Mesothelial cell of epicardium (in vitro differentiated cells): ENCODE data around the gene C1QL3. TPM values are rescaled to one million over a fixed set of nuclear protein-coding genes. Genes with fewer than 3 reads are reported as not detected.
A peak's percentile ranks its signal among the peaks of the same experiment; 100 is the strongest.

Experiments used
- DNase-seq, 2 experiments: peaks; one replicate each; pipeline ENCODE4 v3.0.0; 2021; ENCODE audit warnings: low spot score in 2 of 2; ENCODE audit not compliant: unreplicated experiment in 2 of 2
- H3K27ac Mint-ChIP-seq: 2 replicates; pipeline ENCODE4 v1.8.0; 2021; ENCODE audit warnings: mixed read lengths
- H3K27me3 Mint-ChIP-seq: 2 replicates; pipeline ENCODE4 v1.8.0; 2021; ENCODE audit warnings: low read depth, mixed read lengths
- H3K36me3 Mint-ChIP-seq: 2 replicates; pipeline ENCODE4 v1.8.0; 2021; ENCODE audit warnings: mixed read lengths
- H3K4me1 Mint-ChIP-seq: 2 replicates; pipeline ENCODE4 v1.8.0; 2021; ENCODE audit warnings: mixed read lengths
- H3K4me3 Mint-ChIP-seq: 2 replicates; pipeline ENCODE4 v1.8.0; 2021; ENCODE audit warnings: mild to moderate bottlenecking, moderate library complexity, mixed read lengths
- H3K9me3 Mint-ChIP-seq: 2 replicates; pipeline ENCODE4 v1.8.0; 2021; ENCODE audit warnings: mixed read lengths
- total RNA-seq: library from RNA; stranded (reverse); gene quantifications from 3 replicates; pipeline ENCODE4 v1.2.1, GENCODE V29; 2021
- TF ChIP-seq, protein P1 (sequence below): fragments of 200-600 bp; sonication (generic); IDR thresholded peaks from one replicate; pipeline ENCODE4 v1.5.0; 2021; ENCODE audit warnings: antibody characterized with exemption; ENCODE audit not compliant: unreplicated experiment

The C1QL3 gene
- total RNA-seq, 1 donor from 2014 or later = not detected

DNA sequence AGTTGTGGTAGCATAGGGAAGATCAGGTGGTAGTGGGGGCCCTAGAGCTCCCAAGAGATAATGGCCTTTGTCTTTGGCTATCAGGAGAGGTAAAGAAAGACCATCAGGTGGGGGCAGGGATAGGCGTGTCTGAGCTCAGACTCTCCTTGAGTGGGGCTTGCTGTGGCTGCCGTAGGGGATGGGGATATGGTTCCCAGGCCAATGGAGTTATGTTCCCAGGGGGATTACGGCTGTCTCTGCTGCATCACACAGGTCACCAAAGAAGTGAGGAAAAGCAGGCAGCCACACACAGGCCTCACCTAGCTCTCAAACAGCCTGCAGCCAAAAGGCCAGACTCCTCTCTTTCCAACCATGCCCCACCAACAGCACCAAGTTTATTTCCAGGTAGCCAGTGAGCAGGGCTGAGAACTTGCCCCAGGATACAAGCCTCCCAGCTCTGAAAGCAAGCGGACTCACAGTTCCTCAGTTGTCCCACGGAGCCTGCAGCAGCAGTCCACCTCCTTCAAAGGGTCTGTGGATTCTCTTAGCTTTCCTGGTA, 37.6 kb upstream of the C1QL3 start:
- H3K27ac Mint-ChIP-seq = no peak overlapping the region
- no peaks in the 10 kb centered on the region for H3K4me1 Mint-ChIP-seq
- DNase-seq = no peak

DNA sequence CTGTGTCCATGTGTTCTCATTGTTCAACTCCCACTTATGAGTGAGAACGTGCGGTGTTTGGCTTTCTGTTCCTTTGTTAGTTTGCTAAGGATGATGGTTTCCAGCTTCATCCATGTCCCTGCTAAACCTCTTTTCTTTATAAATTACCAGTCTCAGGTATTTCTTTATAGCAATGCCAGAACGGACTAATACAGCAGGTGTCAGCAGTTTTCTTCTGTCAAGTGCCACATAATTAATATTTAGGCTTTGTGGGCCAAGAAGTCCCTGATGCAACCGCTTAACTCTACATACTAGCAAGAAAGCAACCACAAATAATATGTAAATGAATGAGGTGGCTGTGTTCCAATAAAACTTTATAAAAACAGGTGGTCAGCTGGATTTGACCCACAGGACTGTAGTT, 26.3 kb upstream of the C1QL3 start:
- Mint-ChIP-seq H3K4me1 (no peaks in the 10 kb centered on the region), H3K36me3 (no peaks in the 10 kb centered on the region)
- no peak for DNase-seq

More for the DNA sequence above, 37.6 kb upstream of the C1QL3 start:
- Mint-ChIP-seq H3K4me3 (no peak overlapping the region), H3K36me3 (no peaks in the 10 kb centered on the region), H3K27me3 (peaks cover 18% of the 10 kb centered on the region), H3K9me3 (peaks cover 23% of the 10 kb centered on the region)
- TF ChIP-seq, protein P1, sequence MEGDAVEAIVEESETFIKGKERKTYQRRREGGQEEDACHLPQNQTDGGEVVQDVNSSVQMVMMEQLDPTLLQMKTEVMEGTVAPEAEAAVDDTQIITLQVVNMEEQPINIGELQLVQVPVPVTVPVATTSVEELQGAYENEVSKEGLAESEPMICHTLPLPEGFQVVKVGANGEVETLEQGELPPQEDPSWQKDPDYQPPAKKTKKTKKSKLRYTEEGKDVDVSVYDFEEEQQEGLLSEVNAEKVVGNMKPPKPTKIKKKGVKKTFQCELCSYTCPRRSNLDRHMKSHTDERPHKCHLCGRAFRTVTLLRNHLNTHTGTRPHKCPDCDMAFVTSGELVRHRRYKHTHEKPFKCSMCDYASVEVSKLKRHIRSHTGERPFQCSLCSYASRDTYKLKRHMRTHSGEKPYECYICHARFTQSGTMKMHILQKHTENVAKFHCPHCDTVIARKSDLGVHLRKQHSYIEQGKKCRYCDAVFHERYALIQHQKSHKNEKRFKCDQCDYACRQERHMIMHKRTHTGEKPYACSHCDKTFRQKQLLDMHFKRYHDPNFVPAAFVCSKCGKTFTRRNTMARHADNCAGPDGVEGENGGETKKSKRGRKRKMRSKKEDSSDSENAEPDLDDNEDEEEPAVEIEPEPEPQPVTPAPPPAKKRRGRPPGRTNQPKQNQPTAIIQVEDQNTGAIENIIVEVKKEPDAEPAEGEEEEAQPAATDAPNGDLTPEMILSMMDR = no peak

DNA sequence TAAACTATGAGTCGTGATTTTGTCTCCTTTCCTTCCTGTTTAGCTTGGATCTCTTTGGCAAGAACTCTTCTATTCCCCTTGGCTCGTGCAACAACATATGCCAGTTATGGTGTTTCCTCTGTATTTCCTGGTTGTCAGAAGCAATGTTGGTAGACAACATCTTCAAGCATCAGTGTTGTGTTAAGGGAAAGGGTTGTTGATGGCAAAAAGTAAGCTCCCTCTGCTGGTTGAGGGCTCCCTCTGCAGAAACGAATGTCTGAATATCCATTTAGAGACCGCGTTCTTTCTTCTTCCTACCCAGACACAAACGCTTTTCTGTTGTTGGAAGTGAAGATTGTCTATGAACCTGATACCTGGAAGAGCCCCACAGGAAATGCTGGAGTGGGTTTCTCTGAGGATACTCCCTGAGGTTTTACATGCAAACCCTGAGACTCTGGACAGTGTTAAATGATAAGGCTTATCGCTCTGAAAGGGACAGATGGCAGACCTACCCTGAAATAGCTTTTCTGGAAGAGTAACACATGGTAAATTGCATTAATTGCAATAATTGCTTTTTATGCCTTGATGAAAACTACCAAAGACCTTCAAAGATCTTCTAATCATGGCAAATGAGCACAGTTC, 23.5 kb upstream of the C1QL3 start:
- Mint-ChIP-seq H3K36me3 (no peaks in the 10 kb centered on the region), H3K27me3 (peaks cover 37% of the 10 kb centered on the region), H3K27ac (no peak overlapping the region), H3K4me3 (no peak overlapping the region), H3K9me3 (no peaks in the 10 kb centered on the region), H3K4me1 (no peaks in the 10 kb centered on the region)
- TF ChIP-seq, protein P1 = peak; percentile 48
- DNase-seq = no peak

More for the DNA sequence above, 26.3 kb upstream of the C1QL3 start:
- TF ChIP-seq, protein P1 = no peak
- H3K27ac Mint-ChIP-seq = no peak overlapping the region
- peaks cover 32% of the 10 kb centered on the region for H3K27me3 Mint-ChIP-seq
- H3K9me3 Mint-ChIP-seq = no peaks in the 10 kb centered on the region
- no peak overlapping the region for H3K4me3 Mint-ChIP-seq

DNA sequence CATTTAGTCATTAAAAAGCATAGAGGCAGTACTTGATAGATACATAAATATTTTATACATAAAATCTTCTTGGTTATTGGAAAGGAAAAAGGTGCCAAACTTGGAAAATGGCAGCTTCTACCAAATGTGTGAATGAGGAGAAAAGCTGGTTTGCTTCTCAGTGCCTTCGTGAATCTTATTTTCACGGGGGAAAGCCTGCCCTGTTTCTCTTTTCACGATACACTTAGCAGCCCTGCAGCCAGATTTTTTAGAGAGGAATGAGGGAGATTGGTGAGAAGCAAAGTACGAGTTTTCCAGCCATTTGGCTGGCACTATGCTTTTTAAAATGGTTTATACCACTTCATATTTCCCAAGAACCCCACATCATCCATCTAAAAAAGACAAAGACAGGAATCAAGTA, 22.9 kb upstream of the C1QL3 start:
- Mint-ChIP-seq H3K9me3 (no peaks in the 10 kb centered on the region), H3K36me3 (no peaks in the 10 kb centered on the region), H3K4me3 (no peak overlapping the region), H3K27me3 (peaks cover 41% of the 10 kb centered on the region), H3K27ac (no peak overlapping the region), H3K4me1 (no peaks in the 10 kb centered on the region)
- no peak for DNase-seq
- TF ChIP-seq, protein P1 = no peak

DNA sequence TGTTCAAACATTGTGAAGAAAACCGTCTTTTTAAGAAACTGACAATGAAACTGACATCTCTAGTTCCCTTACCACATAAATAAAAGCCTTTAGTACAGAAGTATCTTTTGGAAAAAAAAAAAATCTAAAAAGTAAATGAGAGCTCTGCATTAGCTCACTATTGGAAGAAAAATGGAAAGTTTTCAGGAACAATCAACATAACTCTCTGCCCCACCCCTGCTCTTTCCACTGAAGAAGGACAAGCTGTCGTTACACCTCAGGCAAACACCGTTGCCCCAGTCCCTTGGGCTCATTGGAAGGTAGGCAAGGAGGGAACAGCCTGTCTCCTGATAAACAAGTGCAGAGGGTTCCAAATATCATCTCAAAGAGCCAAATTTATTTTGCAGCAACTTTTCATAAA, 22.4 kb upstream of the C1QL3 start:
- TF ChIP-seq, protein P1 = no peak
- H3K27ac Mint-ChIP-seq = no peak overlapping the region
- H3K36me3 Mint-ChIP-seq = no peaks in the 10 kb centered on the region
- peaks cover 41% of the 10 kb centered on the region for H3K27me3 Mint-ChIP-seq
- H3K4me1 Mint-ChIP-seq = no peaks in the 10 kb centered on the region
- H3K4me3 Mint-ChIP-seq = no peak overlapping the region
- no peak for DNase-seq
- no peaks in the 10 kb centered on the region for H3K9me3 Mint-ChIP-seq

DNA sequence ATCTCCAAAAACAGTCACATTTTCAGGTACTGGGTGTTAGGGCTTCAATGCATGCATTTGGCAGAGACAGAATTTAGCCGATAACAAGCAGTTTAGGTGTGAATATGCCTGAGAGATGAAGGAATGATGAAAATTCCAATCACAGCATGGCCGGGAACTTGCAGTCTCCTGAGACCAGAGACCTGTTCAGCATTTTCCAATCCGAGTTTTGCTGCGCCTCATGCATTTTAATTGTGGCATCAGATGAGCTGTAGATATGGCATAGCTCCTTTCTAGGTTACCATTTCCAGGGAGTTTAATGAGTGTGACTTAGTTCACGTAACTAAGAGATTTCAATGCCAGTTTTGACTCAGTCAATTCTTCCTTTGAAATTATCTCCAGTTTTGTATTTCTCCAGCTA, 14.5 kb upstream of the C1QL3 start:
- H3K9me3 Mint-ChIP-seq = no peaks in the 10 kb centered on the region
- H3K27ac Mint-ChIP-seq = no peak overlapping the region
- H3K27me3 Mint-ChIP-seq = peaks cover 31% of the 10 kb centered on the region
- DNase-seq = no peak
- H3K36me3 Mint-ChIP-seq = no peaks in the 10 kb centered on the region
- H3K4me3 Mint-ChIP-seq = no peak overlapping the region
- H3K4me1 Mint-ChIP-seq = no peaks in the 10 kb centered on the region
- TF ChIP-seq, protein P1 = no peak
